Effector CD8-positive, alpha-beta T cell (primary cell): ENCODE measurements around the gene JUN.
"Not testable (repeated sequence)": the region's sequence is repeated elsewhere in the genome, so short reads cannot be mapped to it uniquely, and the experiment has no call there.

Experiments
- DNase-seq: peaks from one replicate; lab custom pipeline; 2025; lab: John Stamatoyannopoulos, UW

The JUN gene

GRCh38 chr1:58808077-58808476 is 24.2 kb upstream of the JUN start:
- no peak for DNase-seq

GRCh38 chr1:58805716-58806571 is 22.1 kb upstream of the JUN start:
- DNase-seq: no peak

GRCh38 chr1:58804853-58805565 is 21.2 kb upstream of the JUN start:
- DNase-seq: no peak

GRCh38 chr1:58803858-58804257 is 20.0 kb upstream of the JUN start:
- no peak for DNase-seq

GRCh38 chr1:58802640-58803399 is 19.0 kb upstream of the JUN start:
- no peak for DNase-seq

GRCh38 chr1:58801286-58801685 is 17.4 kb upstream of the JUN start:
- not testable (repeated sequence) for DNase-seq

DNA sequence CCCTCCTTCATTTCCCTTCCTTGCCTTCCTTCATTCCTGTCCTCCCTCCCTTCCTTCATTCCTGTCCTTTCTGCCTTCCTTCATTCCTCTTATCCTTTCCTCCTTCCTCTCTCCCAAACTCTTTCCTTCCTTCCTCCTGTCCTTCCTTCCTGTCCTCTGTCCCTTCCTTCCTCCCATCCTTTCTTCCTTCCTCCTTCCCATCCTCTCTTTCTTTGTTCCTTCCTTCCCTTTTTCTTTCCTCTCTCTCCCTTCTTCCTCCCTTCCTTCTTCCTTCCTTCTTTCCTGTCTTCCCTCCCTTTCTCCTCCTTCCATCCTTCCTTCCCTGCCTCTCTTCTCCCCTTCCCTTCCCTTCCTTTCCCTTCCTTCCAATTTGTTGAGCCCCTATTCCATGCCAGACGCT is 15.8 kb upstream of the JUN start:
- DNase-seq: no peak

- DNase-seq: no peak
Measured at GRCh38 chr1:58798910-58799442, 15.1 kb upstream of the JUN start.

DNA sequence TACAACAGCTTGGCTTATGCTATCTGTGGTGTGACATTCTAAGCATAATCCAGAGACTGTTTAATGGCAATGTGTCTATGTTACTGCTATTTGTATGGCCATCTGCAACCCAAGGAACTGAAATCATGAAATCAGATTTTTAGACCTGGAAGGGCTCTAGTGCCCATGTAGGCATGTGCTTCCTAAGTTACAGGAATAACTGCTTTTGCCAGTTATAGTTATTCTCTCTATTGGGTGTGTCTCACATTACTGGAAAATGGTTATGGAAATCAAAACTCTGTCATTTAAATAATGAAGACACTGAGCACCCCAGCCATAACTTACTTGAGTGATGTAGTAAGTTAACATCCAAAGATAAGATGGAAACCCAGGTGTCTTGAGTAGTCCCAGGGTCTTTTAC is 12.6 kb upstream of the JUN start:
- DNase-seq: no peak

DNA sequence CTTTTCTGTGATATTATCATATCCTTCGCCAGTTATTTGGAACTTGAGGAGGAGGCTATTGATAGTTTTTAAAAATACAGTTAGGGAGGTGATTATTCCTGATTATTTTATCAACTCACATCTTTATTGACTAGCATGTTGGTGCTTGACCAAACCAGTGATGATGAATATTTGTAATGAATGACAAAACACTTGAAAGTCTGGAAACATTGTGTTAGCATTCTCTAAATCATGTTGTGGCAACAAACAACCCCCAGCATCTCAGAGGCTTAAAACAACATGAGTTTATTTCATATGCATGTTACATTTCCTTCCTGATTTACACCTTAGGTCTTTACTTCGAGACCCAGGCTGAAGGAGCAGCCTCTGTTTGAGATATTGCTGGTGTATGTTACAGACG is 10.7 kb upstream of the JUN start:
- DNase-seq: no peak

GRCh38 chr1:58792846-58793245 is 9.0 kb upstream of the JUN start:
- DNase-seq: no peak

GRCh38 chr1:58791106-58791505 is 7.3 kb upstream of the JUN start:
- DNase-seq: no peak

- no peak for DNase-seq
Measured at GRCh38 chr1:58789996-58790660, 6.3 kb upstream of the JUN start.

- no peak for DNase-seq
Measured at GRCh38 chr1:58789322-58789856, 5.5 kb upstream of the JUN start.

GRCh38 chr1:58788259-58788658 is 4.4 kb upstream of the JUN start:
- DNase-seq: no peak

GRCh38 chr1:58786927-58787245 is 3.0 kb upstream of the JUN start:
- no peak for DNase-seq

DNA sequence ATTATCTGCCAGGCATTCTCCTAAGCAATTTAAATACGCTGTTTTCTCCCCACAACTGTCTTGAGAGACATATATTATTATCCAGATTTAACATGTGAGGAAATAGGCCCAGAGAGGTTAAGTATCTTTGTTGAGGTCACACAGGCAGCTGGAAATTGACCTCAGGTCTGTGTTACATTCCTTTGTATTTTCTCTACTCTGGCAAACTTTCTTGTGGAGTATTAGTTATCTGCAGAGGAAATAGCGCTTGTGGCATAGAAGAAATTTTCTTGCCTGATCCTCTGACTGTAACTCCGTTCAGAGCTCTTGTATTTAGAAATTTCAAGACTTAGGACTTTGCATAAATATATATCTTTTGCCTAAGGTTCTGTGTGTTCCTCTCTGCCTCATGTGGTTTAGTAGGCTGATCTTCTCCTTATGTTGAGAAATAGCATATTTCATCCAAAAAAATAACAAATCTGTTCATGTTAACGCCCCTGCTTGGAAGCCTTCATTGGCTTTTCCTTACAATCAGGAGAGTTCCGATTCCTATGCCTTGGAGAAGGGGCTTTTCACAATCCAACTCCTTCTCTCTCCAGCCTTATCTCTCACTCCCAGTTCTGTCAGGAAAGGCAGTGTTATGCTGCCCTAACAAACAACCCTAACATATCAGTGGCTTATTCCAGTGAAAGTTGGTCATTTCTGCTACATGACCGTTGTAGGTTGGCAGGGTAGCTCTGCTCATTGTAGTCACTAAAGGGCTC is 2.5 kb upstream of the JUN start:
- DNase-seq: no peak

DNA sequence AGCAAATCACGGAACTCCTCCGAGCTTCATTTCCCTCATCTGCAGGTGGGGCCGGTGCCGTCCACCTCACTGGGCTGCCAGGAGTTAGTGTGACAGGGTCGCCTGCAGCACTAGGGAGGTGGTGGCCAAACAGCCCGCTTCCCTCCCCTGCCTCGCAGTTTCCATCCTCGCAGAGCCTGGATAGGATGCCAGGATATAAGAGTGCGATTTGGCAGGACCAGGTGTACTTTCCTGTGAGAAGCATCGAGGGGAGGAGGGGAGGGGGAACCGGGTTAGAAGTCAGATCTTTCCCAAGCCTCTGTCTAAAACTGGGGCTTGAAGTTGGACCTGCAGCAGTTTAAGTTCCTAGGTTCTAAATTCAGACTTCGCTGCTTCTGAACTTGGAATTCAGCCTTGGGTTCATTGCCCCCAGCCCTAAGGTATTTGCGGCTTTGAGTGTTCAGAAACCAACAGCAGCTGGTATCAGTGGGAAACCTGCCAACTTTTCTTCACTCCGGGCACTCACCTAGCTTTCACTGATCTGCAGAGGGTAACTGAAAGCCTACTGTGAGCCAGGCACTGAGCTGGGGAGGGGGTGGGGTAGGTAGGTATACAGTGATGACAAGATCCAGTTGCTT is 1.7 kb upstream of the JUN start:
- DNase-seq: peak; percentile 37

DNA sequence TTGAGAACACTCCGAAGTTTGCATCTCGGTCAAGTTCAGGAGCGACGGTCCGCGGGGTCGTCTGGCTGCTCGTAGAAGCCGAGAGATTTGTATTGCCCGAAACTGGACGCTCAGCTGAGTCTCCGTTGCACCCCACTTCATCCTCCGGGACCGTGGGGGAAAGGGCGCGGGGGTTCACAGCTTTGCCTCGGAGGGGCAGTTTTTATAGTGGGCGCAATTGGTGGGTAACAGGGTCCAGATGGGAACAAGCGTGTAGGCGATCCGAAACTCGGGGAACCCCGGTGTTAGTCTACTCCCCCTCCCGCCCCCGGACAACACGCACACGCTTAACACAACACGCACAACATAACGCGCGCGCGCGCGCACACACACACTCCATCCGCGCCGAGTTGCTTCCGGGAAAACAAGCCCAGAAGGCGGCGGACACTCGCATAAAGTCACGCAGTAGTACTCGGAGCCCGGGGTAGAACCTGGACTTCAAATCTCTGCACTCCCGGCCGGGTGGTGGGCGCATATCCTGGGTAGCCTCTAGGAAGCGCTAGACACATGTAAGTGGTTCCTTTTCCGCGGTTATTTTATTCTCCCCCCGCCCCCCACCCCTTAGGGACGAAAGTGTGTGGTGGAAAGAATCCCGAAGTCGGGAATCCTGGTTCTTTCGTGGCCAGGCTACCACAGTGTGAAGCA is 1.1 kb upstream of the JUN start:
- peak; percentile 79 for DNase-seq
